Neural progenitor cell (in vitro differentiated cells): ENCODE measurements around the gene DDB1. TPM values are rescaled to one million over a fixed set of nuclear protein-coding genes. Genes with fewer than 3 reads are reported as not detected.

Experiments
- DNase-seq: peaks from one replicate; pipeline ENCODE4 v3.0.0-alpha.2; 2016; ENCODE audit warnings: low spot score
- H2AFZ ChIP-seq: fragments of 200-600 bp; sonication (generic); replicated peaks from 2 replicates; pipeline ENCODE4 v1.6.1; 2016; ENCODE audit warnings: antibody characterized with exemption
- H3F3A ChIP-seq: fragments of 200-600 bp; sonication (generic); 2 replicates; pipeline ENCODE4 v1.6.1; 2016; ENCODE audit warnings: antibody characterized with exemption, low read depth
- H3K27ac ChIP-seq: fragments of 200-600 bp; sonication (generic); 2 replicates; pipeline ENCODE4 v1.5.1; 2016; ENCODE audit warnings: mild to moderate bottlenecking
- H3K27me3 ChIP-seq: fragments of 200-600 bp; sonication (generic); 2 replicates; pipeline ENCODE4 v1.6.1; 2016; ENCODE audit warnings: mild to moderate bottlenecking, moderate library complexity
- H3K36me3 ChIP-seq: fragments of 200-600 bp; sonication (generic); 2 replicates; pipeline ENCODE4 v1.5.1; 2016
- H3K4me1 ChIP-seq: fragments of 200-600 bp; sonication (generic); 2 replicates; pipeline ENCODE4 v1.6.1; 2016; ENCODE audit warnings: mixed run types
- H3K4me2 ChIP-seq: fragments of 200-600 bp; sonication (generic); 2 replicates; pipeline ENCODE4 v1.6.1; 2016
- H3K4me3 ChIP-seq: fragments of 200-600 bp; sonication (generic); 2 replicates; pipeline ENCODE4 v1.5.1; 2016
- H3K79me2 ChIP-seq: fragments of 200-600 bp; sonication (generic); 2 replicates; pipeline ENCODE4 v1.6.1; 2016; ENCODE audit warnings: low read depth
- H3K9ac ChIP-seq: fragments of 200-600 bp; sonication (generic); 2 replicates; pipeline ENCODE4 v1.6.1; 2016
- H3K9me3 ChIP-seq: fragments of 200-600 bp; sonication (generic); 2 replicates; pipeline ENCODE4 v1.5.1; 2016; ENCODE audit warnings: low read depth
- H4K20me1 ChIP-seq: fragments of 200-600 bp; sonication (generic); 2 replicates; pipeline ENCODE4 v1.6.1; 2016; ENCODE audit warnings: low read depth
- H3K27ac Mint-ChIP-seq: 3 replicates; pipeline ENCODE4 v1.8.0; 2021; ENCODE audit warnings: mixed read lengths
- H3K27me3 Mint-ChIP-seq: 2 replicates; pipeline ENCODE4 v1.8.0; 2022; ENCODE audit warnings: low read depth, mild to moderate bottlenecking, inconsistent platforms, moderate library complexity, mixed read lengths; ENCODE audit not compliant: insufficient read depth
- H3K36me3 Mint-ChIP-seq: 3 replicates; pipeline ENCODE4 v1.8.0; 2021; ENCODE audit warnings: mixed read lengths
- H3K4me1 Mint-ChIP-seq: 3 replicates; pipeline ENCODE4 v1.8.0; 2021; ENCODE audit warnings: mixed read lengths
- H3K4me3 Mint-ChIP-seq: 3 replicates; pipeline ENCODE4 v1.8.0; 2021; ENCODE audit warnings: mild to moderate bottlenecking, moderate library complexity, mixed read lengths
- H3K9me3 Mint-ChIP-seq: 3 replicates; pipeline ENCODE4 v1.8.0; 2020; ENCODE audit warnings: mixed read lengths
- CTCF ChIP-seq: fragments of 200-600 bp; sonication (generic); IDR thresholded peaks from 2 replicates; pipeline ENCODE4 v1.5.1; 2017; ENCODE audit warnings: antibody characterized with exemption, mild to moderate bottlenecking
- EZH2 ChIP-seq: fragments of 200-600 bp; sonication (generic); IDR thresholded peaks from 2 replicates; pipeline ENCODE4 v1.6.1; 2017; ENCODE audit warnings: antibody characterized with exemption, mild to moderate bottlenecking, moderate library complexity
- EZH2phosphoT487 ChIP-seq: fragments of 200-600 bp; sonication (generic); IDR thresholded peaks from 2 replicates; pipeline ENCODE4 v1.6.1; 2017; ENCODE audit warnings: antibody characterized with exemption
- total RNA-seq: library from RNA; depleted of rRNA; stranded (reverse); fragments of >200 nt; gene quantifications from 2 replicates; pipeline ENCODE4 v1.2.3, GENCODE V29; 2015; ENCODE audit warnings: low replicate concordance

DDB1 gene
- total RNA-seq, 1 donor from 2014 or later, result 275 TPM

- Histone ChIP-seq H3F3A (no peaks in the 10 kb centered on the region), H3K79me2 (no peaks in the 10 kb centered on the region), H3K36me3 (peaks cover 4% of the 10 kb centered on the region), H3K9ac (no peak overlapping the region), H3K27me3 (no peaks in the 10 kb centered on the region), H3K27ac (no peak overlapping the region), H3K4me3 (no peak overlapping the region), H2AFZ (no peak overlapping the region), H3K4me2 (no peak overlapping the region), H3K4me1 (no peaks in the 10 kb centered on the region), H3K9me3 (no peaks in the 10 kb centered on the region), H4K20me1 (peaks cover 24% of the 10 kb centered on the region)
- no peak overlapping the region for H3K27ac Mint-ChIP-seq
- peaks cover 4% of the 10 kb centered on the region for H3K27me3 Mint-ChIP-seq
- no peak overlapping the region for H3K4me3 Mint-ChIP-seq
- H3K4me1 Mint-ChIP-seq, result no peaks in the 10 kb centered on the region
- H3K9me3 Mint-ChIP-seq, result no peaks in the 10 kb centered on the region
- no peak for TF ChIP-seq EZH2phosphoT487
- no peak for TF ChIP-seq EZH2
- TF ChIP-seq CTCF, result no peak
- H3K36me3 Mint-ChIP-seq, result peaks cover 41% of the 10 kb centered on the region
- no peak for DNase-seq
These were observed 29.2 kb downstream of the DDB1 start for GRCh38 chr11:61303725-61304124.

GRCh38 chr11:61302550-61302949 lies 30.4 kb downstream of the DDB1 start:
- Histone ChIP-seq H3K4me3 (no peak overlapping the region), H3K79me2 (no peaks in the 10 kb centered on the region), H3K36me3 (no peaks in the 10 kb centered on the region), H3K9ac (no peak overlapping the region), H3K27ac (no peak overlapping the region), H3K4me1 (no peaks in the 10 kb centered on the region), H3K27me3 (no peaks in the 10 kb centered on the region), H2AFZ (no peak overlapping the region), H3K9me3 (no peaks in the 10 kb centered on the region), H3K4me2 (no peak overlapping the region), H3F3A (peaks cover 5% of the 10 kb centered on the region), H4K20me1 (peaks cover 23% of the 10 kb centered on the region)
- Mint-ChIP-seq H3K36me3 (peaks cover 44% of the 10 kb centered on the region), H3K4me3 (no peak overlapping the region), H3K9me3 (no peaks in the 10 kb centered on the region), H3K27ac (no peak overlapping the region), H3K4me1 (no peaks in the 10 kb centered on the region), H3K27me3 (peaks cover 4% of the 10 kb centered on the region)
- TF ChIP-seq EZH2 (no peak), CTCF (no peak), EZH2phosphoT487 (no peak)
- DNase-seq, result no peak

DNA sequence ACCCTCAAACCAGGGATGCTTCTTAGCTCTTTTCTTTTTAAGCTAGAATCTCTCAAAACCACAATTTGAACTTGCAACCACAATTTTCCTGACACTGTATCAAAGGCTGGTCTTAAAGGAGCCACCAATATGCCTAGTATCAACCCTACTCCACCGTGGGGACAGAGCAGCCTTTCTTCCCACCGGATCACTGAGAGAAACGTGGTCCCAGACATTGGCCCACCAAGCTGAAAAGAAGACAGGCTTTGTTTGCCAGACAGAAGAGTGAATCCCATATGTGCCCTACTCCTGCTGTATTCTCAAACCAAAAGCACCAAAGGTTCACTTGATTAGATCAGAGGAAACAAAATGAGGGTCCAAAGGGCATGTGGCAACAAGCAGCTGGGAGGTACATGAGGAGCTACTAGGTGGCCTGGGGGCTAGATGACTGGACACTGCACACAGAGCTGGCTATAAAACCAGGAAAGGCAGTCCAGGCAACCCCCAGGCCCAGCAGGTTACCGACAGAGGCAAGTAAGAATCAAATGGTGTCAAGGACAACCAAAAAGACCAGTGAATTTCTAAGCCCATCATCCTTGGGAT lies 34.2 kb downstream of the DDB1 start:
- Histone ChIP-seq H3F3A (peaks cover 25% of the 10 kb centered on the region), H3K36me3 (no peaks in the 10 kb centered on the region), H3K4me3 (no peak overlapping the region), H3K9ac (no peak overlapping the region), H4K20me1 (peaks cover 4% of the 10 kb centered on the region), H3K27ac (no peak overlapping the region), H3K79me2 (no peaks in the 10 kb centered on the region), H3K9me3 (no peaks in the 10 kb centered on the region), H3K4me1 (peaks cover 8% of the 10 kb centered on the region), H3K4me2 (no peak overlapping the region), H2AFZ (no peak overlapping the region), H3K27me3 (peaks cover 8% of the 10 kb centered on the region)
- H3K36me3 Mint-ChIP-seq, result peaks cover 37% of the 10 kb centered on the region
- TF ChIP-seq EZH2phosphoT487 (no peak), CTCF (no peak), EZH2 (no peak)
- no peak for DNase-seq
- H3K27ac Mint-ChIP-seq, result peak overlapping the region; percentile 21
- no peak overlapping the region for H3K4me3 Mint-ChIP-seq
- H3K9me3 Mint-ChIP-seq, result no peaks in the 10 kb centered on the region
- H3K27me3 Mint-ChIP-seq, result peaks cover 10% of the 10 kb centered on the region
- peaks cover 2% of the 10 kb centered on the region for H3K4me1 Mint-ChIP-seq
